GM23248 (cell line): ENCODE data around the gene HSPBP1.

ENCODE experiments used
- EZH2 ChIP-seq: fragments of 200-600 bp; sonication (generic); IDR thresholded peaks from 2 replicates; pipeline ENCODE4 v1.6.1; 2018; ENCODE audit warnings: antibody characterized with exemption, mild to moderate bottlenecking; ENCODE audit not compliant: insufficient read depth, poor library complexity, severe bottlenecking
- EZH2phosphoT487 ChIP-seq: fragments of 200-600 bp; sonication (generic); IDR thresholded peaks from 2 replicates; pipeline ENCODE4 v1.6.1; 2018; ENCODE audit warnings: antibody characterized with exemption, moderate library complexity, mild to moderate bottlenecking, low read depth; ENCODE audit not compliant: insufficient read depth

GRCh38 chr19:55228015-55228391, 51.9 kb downstream of the HSPBP1 start:
- TF ChIP-seq EZH2phosphoT487 = no peak
- no peak for TF ChIP-seq EZH2
